RPMI8226 (cell line): Measurements from ENCODE around the gene CDK5RAP1.
"Not testable (repeated sequence)": the region's sequence is repeated elsewhere in the genome, so short reads cannot be mapped to it uniquely, and the experiment has no call there.

ENCODE experiments used
- DNase-seq: peaks from one replicate; pipeline ENCODE4 v3.0.0-alpha.2; 2015

Gene CDK5RAP1

DNA sequence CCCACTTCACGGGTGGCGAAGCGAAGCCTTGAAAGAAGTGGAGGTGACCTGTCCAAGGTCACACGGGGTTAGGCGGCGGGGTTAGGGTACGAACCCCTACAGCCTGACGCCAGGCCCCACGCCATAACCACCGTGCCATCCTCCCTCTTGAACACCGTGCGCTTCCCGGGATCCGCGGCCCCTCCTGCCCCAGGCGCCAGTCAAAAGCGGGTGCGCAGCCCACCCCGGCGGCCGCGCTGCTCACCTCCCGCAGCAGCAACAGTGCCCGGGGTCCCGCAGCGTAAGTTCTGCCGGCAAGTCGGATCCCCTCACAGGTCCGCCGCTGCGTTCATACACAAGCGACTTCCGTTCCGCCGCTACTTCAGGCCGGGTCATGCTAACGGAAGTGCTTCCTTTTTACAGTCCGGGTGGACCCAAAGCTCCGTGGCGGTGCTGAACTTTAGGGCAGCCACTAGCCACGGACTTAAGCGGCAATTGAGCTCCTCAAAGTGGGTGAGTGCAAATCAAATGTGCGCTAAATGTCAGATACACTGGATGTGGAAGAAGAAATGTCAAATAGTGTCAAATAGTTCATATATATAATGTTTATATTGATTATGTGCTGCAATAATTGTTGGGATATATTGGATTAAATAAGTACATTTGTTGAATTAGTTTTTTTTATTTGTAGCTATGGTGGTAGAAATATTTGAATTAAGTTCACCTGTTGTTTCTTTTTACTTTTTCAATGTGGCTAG lies at the start of gene CDK5RAP1:
Gene CDK5RAP1 (minus strand): TSS at position 336 of the 737 bp plus-strand sequence. CDS start 4,455 bp downstream, outside the sequence.
- peak; percentile 94 for DNase-seq

- peak; percentile 79 for DNase-seq
Measured at GRCh38 chr20:33450867-33451266, 49.5 kb upstream of the CDK5RAP1 start.

GRCh38 chr20:33445881-33446625 lies 44.7 kb upstream of the CDK5RAP1 start:
- no peak for DNase-seq

DNA sequence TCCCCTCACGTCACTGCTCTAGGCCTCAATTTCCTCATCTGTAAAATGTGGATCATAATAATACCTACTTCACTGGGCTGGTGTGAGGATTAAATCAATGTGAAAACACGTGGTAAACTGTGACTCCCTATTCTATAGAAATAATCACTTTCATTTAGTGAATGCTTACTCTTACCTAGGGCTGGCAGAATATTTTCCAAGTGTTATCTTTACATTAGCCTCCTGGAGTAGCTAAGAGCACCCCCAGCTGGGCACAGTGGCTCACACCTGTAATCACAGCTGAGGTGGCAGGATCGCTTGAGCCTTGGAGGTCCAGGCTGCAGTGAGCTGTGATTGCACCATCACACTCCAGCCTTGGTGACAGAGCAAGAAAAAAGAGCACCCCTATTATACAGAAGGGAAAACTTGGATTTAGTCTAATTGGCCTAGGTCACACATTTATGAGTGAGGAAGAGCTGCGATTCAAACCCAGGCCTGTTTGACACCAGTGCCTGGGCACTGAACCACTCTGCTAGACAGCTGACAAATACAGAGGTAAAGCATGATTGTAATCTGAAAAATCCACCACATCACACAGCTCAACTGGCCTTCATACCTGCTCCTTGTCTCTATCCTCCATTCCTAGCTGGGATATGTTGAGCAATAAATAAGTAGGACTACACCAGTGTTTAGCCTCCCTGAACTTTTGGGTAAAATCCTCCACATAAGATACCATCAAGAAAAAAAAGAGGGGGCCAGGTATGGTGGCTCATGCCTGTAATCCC lies 43.7 kb upstream of the CDK5RAP1 start:
- DNase-seq, result peak; percentile 62

DNA sequence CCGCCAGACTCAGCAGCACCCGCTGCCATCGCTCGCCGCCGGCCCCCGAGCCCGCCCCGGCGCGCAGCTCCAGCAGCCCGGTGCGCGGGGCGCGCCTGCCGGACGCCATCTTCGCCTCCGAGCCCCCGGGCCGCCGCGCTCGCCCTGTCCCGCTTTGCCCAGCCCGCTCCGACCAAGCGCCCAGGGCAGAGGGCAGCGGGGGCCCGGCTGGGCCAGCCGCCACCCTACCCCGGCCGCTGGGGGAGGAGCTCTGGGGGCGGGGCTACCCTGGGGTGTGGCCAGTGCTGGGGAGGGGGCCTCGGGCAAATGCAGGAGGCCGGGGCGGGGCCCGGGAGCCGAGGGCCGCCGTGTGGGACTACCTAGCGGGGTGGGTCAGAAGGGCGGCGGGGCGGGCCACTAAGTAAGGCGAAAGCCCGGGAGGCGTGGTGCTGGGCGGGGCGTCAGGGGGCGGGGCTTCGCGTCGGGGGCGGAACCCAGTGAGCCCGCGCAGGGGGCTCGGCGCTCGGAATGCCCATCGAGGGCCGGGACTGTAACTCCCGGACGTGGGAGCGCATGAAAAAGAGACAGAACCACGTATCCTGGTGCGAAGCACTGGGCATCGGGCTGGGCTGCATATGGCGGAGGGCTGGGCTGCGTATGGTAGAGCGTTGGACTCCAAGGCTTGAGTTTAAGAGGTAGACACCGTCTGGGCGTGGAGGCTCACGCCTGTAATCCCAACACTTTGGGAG lies 42.4 kb upstream of the CDK5RAP1 start, which contains the start of gene SNTA1:
Gene SNTA1 (minus strand): TSS at position 252 of the 728 bp plus-strand sequence. CDS start 143 bp downstream, at position 109.
- peak; percentile 95 for DNase-seq

- peak; percentile 40 for DNase-seq
Measured at GRCh38 chr20:33443006-33443511, 41.7 kb upstream of the CDK5RAP1 start.

DNA sequence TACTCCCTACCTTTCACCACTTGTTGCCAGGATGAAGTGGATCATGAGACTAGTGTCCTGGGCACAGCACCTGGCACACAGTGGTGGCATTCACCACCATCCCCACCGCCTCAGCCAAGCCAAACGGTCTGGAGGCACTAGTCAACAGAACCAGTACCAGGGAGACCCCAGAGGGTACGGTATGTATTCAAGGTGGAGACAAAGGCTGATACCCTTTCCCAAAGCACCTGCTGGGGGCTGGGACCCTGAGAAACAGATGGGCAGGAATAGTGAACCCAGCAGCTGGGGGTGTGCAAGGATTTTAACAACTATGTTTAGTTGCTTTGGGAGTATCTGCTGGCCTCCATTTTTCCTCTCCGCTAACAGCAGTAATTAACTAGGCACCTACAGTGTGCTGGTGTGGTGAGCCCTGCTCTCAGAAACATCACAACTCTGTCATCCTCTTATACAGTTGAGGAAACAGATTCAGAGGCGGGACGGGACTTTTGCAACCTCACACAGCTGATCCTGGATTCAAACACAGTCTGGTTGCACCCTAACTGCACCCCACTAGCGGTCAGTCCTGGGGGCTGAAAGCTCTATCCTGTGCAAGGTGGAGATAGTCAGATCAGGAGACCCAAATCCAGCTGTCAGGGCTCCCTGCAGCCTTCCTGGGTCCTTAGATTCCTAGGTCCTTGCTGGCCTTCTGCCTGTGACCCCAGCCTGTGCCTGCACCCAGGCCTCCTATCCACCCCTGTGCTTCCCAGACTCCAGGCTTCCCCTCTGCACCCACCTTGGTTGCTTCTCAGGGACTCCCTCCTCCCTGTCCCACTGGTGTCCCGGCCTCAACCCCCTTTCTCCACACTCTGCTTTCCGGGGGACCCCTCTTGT lies 41.1 kb upstream of the CDK5RAP1 start:
- DNase-seq, result no peak

DNA sequence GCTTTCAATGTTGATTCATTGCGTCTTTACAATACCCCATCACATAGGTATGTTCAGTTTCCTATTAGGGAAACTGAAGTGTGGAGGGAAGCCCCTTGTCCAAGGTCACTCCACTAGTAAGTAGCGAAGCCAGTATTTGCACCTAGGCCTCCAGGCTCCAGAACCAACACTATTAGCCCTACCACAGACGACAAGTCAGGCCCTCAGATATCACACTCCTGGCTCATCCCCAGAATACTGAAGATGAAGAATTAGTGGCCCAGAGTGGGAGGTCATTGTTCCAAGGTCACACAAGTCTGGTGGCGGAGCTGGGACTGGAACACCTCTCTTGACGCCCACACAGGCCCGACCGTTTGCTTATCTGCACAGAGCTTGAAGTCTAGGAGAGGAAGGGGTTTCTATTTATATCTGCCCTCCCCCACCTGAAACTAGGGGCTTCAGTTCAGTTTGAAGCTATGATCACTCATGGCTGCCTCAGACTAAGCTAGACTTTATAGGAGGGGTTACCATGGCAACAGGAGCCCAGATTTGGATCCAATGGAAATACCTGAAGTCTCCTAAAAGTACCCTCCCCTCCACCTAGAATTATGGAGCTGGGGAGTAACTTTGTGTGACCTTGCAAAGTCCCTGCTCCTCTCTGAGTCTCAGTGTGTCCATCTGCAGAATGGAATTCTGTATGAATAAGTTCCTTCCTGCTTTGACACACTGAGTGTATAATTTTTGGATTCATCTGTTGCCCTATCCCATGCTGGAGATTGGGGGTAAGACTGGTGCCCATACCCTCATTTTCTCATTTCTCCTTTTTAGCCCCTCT lies 40.0 kb upstream of the CDK5RAP1 start:
- DNase-seq, result no peak

DNA sequence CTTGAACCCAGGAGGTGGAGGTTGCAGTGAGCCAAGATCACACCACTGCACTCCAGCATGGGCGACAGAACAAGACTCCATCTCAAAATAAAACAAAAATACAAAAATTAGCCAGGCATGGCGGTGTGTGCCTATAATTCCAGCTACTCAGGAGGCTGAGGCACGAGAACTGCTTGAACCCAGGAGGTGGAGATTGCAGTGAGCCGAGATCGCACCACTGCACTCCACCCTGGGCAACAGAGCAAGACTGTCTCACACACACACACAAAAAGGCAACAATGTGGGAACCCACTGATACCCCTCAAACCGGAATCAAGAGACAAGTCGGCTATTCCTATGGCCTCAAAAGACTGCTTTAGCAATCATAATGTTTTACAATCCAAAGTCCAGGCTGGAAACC lies 39.2 kb upstream of the CDK5RAP1 start:
- not testable (repeated sequence) for DNase-seq

GRCh38 chr20:33438481-33438880 lies 37.2 kb upstream of the CDK5RAP1 start:
- peak; percentile 41 for DNase-seq

DNA sequence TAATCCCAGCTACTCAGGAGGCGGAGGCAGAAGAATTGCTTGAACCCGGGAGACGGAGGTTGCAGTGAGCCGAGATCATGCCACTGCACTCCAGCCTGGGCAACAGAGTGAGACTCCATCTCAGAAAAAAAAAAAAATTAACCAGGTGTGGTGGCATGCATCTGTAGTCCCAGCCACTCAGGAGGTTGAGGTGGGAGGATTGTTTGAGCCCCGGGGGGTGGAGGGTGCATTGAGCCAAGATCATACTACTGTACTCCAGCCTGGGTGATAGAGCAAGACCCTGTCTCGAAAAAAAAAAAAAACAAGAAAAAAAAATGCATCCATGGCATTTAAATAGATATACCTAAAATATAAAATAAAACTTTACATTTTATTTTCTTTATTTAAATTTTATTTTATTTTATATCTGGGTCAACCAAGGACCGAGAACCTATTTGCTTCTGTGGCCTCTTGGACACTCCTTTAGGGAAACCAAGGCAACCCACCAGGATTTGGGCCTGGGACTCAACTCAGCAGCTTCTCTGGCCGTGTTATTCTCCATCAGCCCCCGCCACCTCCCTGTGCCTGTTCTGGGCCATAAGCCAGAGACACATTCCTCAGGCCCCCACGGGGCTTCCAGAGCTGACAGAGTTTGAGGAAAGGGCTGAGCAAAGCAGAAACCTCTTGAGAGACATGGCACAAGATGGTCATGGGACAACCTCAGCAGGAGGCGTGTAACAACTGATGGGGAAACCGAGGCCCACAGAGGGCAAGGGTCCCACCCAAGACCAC lies 36.0 kb upstream of the CDK5RAP1 start:
- peak; percentile 36 for DNase-seq

- DNase-seq, result no peak
Measured at GRCh38 chr20:33434434-33434833, 33.1 kb upstream of the CDK5RAP1 start.

DNA sequence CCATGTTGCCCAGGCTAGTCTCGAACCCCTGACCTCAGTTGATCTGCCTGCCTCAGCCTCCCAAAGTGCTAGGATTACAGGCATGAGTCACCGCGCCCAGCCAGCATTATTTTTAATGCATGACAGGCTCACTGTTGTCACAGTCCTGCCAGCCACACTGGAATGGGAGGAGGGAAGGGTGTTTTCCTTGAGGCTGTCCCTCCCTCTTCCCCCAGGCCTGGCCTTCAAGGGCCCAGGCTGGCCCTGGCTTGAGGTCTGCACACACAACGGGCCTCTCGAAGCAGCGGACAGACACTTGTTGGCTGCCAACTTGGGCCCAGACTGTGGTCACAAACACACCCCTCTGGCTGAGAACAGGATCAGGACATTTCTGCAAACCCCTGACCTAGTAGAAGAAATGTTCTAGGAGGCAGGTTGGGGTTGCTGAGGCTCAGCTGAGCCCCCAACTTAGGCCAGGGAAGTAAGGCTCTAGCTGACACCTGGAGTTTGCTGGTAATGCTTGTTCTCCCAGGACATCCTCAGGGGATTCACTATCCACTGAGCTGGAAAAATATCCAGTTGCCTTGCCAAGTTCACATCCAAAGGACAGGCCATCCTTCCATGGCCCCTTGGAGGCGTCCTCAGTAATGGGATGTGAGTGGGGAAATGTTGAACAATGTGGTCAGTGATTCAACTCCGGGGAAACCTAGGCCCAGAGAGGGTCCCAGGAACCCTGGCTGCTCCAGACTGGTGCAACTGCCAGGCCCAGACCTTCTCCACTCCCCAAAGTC lies 32.3 kb upstream of the CDK5RAP1 start:
- no peak for DNase-seq

DNA sequence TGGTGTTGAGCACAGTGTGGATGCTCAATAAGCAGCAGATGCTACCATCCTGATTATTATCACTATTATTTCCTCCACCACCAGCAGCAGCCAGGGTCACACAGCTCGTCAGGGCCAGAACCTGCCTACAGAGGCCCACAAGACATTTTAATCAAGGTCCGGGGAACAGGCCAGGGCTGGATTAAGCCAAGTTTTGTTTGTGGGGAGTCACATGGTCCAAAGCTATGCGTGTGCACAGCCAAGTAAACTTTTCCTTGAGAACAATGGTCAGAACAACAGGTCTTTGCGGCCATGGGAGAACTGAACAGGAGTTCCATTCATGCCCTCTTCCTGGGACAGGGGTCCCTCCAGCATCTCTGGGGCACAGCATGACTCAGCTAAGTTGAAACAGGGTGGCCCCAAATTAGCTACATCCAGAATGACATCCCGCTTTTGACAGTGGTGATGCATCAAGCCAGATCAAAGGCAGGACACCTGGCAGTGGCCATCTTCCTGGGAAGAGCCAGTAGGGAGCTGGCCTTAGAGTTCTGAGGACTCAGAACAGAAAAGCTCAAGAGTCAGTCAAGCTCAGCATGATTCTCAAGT lies 30.6 kb upstream of the CDK5RAP1 start:
- DNase-seq, result no peak

DNA sequence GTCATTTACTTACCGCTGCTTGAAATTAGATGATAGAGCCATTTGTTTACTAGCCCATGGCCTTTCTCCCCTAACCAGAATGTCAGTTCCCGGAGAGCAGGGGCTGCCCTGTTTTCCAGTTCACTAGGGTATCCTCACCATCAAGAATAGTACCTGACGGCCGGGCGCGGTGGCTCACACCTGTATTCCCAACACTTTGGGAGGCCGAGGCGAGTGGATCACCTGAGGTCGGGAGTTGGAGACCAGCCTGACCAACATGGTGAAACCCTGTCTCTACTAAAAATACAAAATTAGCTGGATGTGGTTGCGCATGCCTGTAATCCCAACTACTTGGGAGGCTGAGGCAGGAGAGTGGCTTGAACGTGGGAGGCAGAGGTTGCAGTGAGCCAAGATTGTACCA lies 22.6 kb upstream of the CDK5RAP1 start:
- DNase-seq, result not testable (repeated sequence)

DNA sequence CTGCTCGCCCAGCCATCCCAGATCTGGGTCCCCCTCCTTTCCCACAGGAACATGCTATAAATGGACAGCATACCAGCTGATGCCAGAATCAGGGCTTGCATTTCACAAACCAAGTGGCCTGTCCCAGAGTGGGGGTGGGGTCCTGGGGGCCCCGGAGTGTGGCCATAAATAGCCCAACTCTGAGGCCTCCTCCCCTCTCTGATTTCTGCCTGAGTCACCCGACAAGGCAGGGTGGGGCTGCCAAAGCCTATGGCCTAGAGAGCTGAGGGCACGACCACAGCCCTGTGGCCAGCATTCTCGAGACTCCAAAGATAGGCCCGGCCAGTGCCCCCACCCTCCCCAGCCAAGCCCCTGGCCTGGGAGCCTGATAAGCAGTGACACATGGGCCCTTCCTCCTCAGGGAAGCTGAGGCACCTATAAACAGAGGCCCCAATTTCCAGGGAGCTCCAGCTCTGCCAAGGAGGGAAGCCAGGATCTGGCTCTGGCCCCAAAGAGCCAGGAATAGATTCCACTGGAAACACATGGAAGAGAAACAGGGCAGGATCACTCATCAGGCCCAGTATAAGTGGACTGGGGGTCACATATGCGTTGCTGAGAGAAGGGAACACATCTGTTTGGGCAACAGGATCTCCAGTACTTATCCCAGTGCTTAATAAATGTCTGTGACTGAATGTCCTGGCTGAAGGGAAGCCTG lies 22.0 kb upstream of the CDK5RAP1 start:
- no peak for DNase-seq

- no peak for DNase-seq
Measured at GRCh38 chr20:33419140-33419974, 18.0 kb upstream of the CDK5RAP1 start.
